GM18526 (cell line): ENCODE measurements around the gene PROM2.

Experiments
- POLR2A ChIP-seq: IDR thresholded peaks from 3 replicates; pipeline ENCODE4 v1.6.1; 2011; ENCODE audit not compliant: insufficient read length; ENCODE audit errors: extremely low read depth

PROM2 gene

GRCh38 chr2:95296880-95297487 lies 22.7 kb downstream of the PROM2 start, which contains the start of gene KCNIP3:
Gene KCNIP3, plus strand, starts transcription at chr2:95297347. Its CDS starts 92 bp downstream, at chr2:95297439.
- no peak for TF ChIP-seq POLR2A

GRCh38 chr2:95297639-95298395 lies 23.6 kb downstream of the PROM2 start:
- TF ChIP-seq POLR2A: no peak

- TF ChIP-seq POLR2A: no peak
Observed at GRCh38 chr2:95298486-95299111, 24.4 kb downstream of the PROM2 start.

- TF ChIP-seq POLR2A: no peak
Observed at GRCh38 chr2:95299961-95300360, 25.7 kb downstream of the PROM2 start.

DNA sequence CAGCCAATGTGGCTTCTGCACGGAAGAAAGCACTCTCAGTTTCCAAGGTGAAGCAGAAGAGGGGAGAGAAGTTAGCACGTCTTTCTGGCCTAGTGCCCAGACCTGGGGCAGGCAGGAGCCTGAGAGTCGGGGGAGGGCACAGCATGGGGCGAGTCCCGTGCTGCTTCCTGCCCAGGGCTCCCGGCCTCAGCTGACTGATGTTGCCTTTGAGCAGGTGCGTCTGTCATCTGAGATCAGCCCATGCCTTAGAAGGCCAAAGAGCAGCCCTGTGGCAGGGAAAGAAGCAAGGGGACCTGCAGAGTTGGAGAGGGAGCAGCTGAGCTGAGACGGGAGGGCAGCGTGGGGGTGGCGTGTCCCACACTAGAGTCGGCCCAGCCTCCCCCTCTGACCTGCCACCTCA lies 26.2 kb downstream of the PROM2 start:
- TF ChIP-seq POLR2A: no peak

- TF ChIP-seq POLR2A: no peak
Observed at GRCh38 chr2:95301186-95301585, 26.9 kb downstream of the PROM2 start.

- TF ChIP-seq POLR2A: no peak
Observed at GRCh38 chr2:95301876-95302641, 27.8 kb downstream of the PROM2 start.

- no peak for TF ChIP-seq POLR2A
Observed at GRCh38 chr2:95303191-95303919, 29.1 kb downstream of the PROM2 start.

DNA sequence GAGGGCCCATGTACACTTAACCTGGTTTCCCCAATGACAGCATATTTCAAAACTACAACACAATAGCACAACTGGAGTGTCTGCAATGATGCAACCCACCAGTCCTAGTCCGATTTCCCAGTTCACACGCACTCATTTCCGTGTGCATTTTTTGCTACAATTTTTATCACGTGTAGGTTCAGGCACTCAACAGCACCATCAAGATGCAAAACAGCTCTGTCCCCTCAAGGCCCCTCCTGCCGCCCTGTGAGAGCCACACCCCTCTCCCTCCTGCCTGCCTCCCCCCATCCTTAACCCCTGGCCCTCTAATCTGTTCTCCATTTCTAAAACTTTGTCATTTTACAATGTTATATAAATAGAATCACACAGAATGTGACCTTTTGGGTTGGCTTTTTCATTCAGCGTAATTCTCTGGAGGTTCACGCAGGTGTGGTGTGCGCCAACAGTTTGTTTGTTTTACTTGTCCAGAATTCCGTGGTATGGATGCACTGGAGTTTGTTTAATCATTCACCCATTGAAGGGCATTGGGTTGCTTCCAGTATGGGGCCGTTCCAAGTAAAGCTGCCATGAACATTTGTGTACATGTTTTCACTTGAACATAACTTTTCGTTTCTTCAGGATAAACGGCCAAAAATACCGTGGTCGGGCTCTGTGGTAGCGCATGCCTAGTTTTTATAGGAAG lies 31.3 kb downstream of the PROM2 start:
- TF ChIP-seq POLR2A: no peak

DNA sequence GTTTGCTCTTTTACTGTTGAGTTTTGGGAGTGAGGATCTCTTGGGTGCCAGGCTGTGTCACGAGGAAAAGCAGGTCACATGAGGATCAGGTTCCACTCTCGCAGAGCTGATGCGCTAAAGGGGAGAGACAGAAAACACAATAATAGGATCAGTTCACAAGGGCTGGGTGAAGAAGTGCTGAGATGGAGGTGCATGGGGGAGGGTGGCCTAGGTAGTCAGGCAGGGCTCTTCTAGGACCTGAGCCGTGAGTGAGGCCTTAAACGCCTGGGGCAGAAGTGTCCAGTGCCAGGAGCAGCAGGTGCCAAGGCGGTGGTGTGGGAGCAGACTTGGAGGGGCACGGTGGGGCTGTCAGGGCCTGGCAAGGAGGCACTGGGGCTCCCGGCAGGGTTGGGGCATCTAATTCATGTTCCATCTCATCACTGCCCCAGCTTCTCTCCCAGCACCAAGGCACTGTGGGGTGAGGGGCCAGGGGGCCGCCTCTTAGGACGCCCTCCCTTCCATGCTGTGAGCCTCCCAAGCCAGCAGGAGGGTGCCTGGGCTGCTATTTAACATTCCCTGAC lies 32.2 kb downstream of the PROM2 start:
- TF ChIP-seq POLR2A: no peak

GRCh38 chr2:95307036-95307435 lies 32.8 kb downstream of the PROM2 start:
- TF ChIP-seq POLR2A: no peak

DNA sequence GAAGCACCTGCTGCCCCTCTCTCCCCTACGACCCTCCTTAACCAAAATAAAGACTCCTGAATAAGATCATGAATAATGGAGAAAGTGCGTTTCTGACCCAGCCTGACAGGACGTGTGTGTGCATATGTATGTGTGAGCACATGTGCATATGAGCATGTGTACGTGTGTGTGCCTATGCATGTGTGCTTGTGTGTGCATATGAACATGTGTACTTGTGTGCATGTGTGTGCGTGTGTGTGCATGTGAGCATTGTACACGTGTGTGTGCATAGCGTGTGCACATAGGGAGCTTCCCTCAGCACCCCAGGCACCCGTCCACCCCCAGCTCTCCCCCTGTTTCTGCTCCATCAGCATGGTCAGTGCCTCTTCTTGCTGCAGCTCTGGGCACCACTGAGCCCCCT lies 33.6 kb downstream of the PROM2 start:
- TF ChIP-seq POLR2A: no peak

GRCh38 chr2:95308426-95308990 lies 34.3 kb downstream of the PROM2 start:
- TF ChIP-seq POLR2A: no peak

DNA sequence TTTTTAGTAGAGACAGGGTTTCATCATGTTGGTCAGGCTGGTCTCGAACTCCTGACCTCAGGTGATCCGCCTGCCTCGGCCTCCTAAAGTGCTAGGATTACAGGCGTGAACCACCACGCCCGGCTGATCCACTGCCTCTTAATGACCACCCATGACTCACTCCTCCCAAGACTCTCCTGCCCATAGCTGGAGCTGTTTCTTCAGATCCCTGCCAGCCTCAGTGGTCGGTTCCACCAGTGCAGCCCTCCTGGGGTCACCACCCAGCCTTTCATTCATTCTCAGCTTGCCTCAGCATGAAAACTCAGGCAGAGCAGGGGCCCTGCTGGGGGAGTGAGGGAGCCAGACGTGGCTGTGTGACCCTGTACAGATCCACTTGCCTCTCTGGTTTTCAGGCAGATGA lies 35.4 kb downstream of the PROM2 start:
- no peak for TF ChIP-seq POLR2A
